Keratinocyte (primary cell): ENCODE measurements around the gene ZSWIM3. TPM values are rescaled to one million over a fixed set of nuclear protein-coding genes. Genes with fewer than 3 reads are reported as not detected.

Experiments used
- DNase-seq: peaks from one replicate; pipeline ENCODE4 v3.0.0-alpha.2; 2011; ENCODE audit warnings: low read depth, missing footprints, low spot score
- FAIRE-seq: peaks from 2 replicates; lab custom pipeline; 2011; peaks lifted over from hg19 to GRCh38; lab: Jason Lieb, UNC
- H2AFZ ChIP-seq: 2 replicates; pipeline ENCODE4 v1.6.0; 2012; ENCODE audit warnings: low read length, control low read depth, inconsistent platforms; ENCODE audit not compliant: control insufficient read depth
- H3K27ac ChIP-seq: 2 replicates; pipeline ENCODE4 v1.5.1; 2011; ENCODE audit warnings: low read length; ENCODE audit not compliant: control insufficient read depth, insufficient read depth
- H3K27me3 ChIP-seq: 3 replicates; pipeline ENCODE4 v1.6.0; 2011; ENCODE audit warnings: low read length; ENCODE audit not compliant: control insufficient read depth, insufficient read depth; ENCODE audit errors: extremely low read depth
- H3K36me3 ChIP-seq, 2 experiments: 2 replicates in 1 of 2; 3 replicates in 1 of 2; pipeline ENCODE4 v1.5.1; 2011; ENCODE audit warnings: low read length in 2 of 2, mild to moderate bottlenecking in 1 of 2; ENCODE audit not compliant: control insufficient read depth in 2 of 2, insufficient read depth in 2 of 2; ENCODE audit errors: extremely low read depth in 1 of 2
- H3K4me1 ChIP-seq: 3 replicates; pipeline ENCODE4 v1.5.1; 2011; ENCODE audit warnings: low read length; ENCODE audit not compliant: control insufficient read depth, insufficient read depth; ENCODE audit errors: extremely low read depth
- H3K4me2 ChIP-seq: 3 replicates; pipeline ENCODE4 v1.6.0; 2011; ENCODE audit warnings: low read depth, low read length; ENCODE audit not compliant: control insufficient read depth, insufficient read depth; ENCODE audit errors: extremely low read depth
- H3K4me3 ChIP-seq, 3 experiments: fragments of 200-600 bp in 1 of 3; sonication (generic) in 1 of 3; 2 replicates in 2 of 3; 3 replicates in 1 of 3; pipeline ENCODE4 v1.5.1; 2011 to 2016; ENCODE audit warnings: low read length in 3 of 3, mild to moderate bottlenecking in 3 of 3, control low read depth in 2 of 3, inconsistent platforms in 1 of 3, low read depth in 1 of 3, mixed read lengths in 1 of 3, mixed run types in 1 of 3, moderate library complexity in 1 of 3; ENCODE audit not compliant: control insufficient read depth in 2 of 3, insufficient read depth in 2 of 3; ENCODE audit errors: extremely low read depth in 1 of 3
- H3K79me2 ChIP-seq: 2 replicates; pipeline ENCODE4 v1.6.0; 2012; ENCODE audit warnings: low read length; ENCODE audit not compliant: control insufficient read depth, insufficient read depth
- H3K9ac ChIP-seq: 3 replicates; pipeline ENCODE4 v1.6.0; 2011; ENCODE audit warnings: low read length; ENCODE audit not compliant: control insufficient read depth, insufficient read depth; ENCODE audit errors: extremely low read depth
- H3K9me1 ChIP-seq: 3 replicates; pipeline ENCODE4 v1.6.0; 2011; ENCODE audit warnings: low read length; ENCODE audit not compliant: control insufficient read depth, insufficient read depth; ENCODE audit errors: extremely low read depth
- H3K9me3 ChIP-seq: 2 replicates; pipeline ENCODE4 v1.5.1; 2012; ENCODE audit warnings: low read depth, low read length; ENCODE audit not compliant: control insufficient read depth
- H4K20me1 ChIP-seq: 3 replicates; pipeline ENCODE4 v1.6.0; 2011; ENCODE audit warnings: low read length; ENCODE audit not compliant: control insufficient read depth, insufficient read depth; ENCODE audit errors: extremely low read depth
- CTCF ChIP-seq, 3 experiments: IDR thresholded peaks in 1 of 3; conservative IDR thresholded peaks in 1 of 3; optimal IDR thresholded peaks in 1 of 3; 2 replicates in 2 of 3; 3 replicates in 1 of 3; pipeline versions ENCODE3 to v1.5.1; 2011; ENCODE audit warnings: low read length in 3 of 3, mild to moderate bottlenecking in 3 of 3, moderate library complexity in 2 of 3, control low read depth in 1 of 3, inconsistent platforms in 1 of 3; ENCODE audit not compliant: insufficient read depth in 2 of 3; ENCODE audit errors: extremely low read depth in 1 of 3
- EZH2 ChIP-seq: IDR thresholded peaks from one replicate; pipeline ENCODE4 v1.6.1; 2012; ENCODE audit warnings: inconsistent platforms, mild to moderate bottlenecking, low read length, moderate library complexity
- dilution Hi-C: fragments of 300-500 bp; cut with MboI; formaldehyde crosslinking; loops from one replicate; pipeline ENCODE4 v1.7.0; 2020; ENCODE audit warnings: low sequenced_read_pairs; ENCODE audit not compliant: extremely low pct_ligation_motif_present
- polyA plus RNA-seq, 5 experiments: library from polyadenylated mRNA; depleted of rRNA in 3 of 5; stranded (reverse) in 3 of 5; stranded (forward) in 1 of 5; unstranded in 1 of 5; fragments of >200 nt; gene quantifications; 1 replicate in 1 of 5; 2 replicates in 3 of 5; 3 replicates in 1 of 5; pipeline versions ENCODE4 v1.2.1 to v1.2.3, GENCODE V29; 2011 to 2012; ENCODE audit warnings: missing spikeins in 2 of 5, low read depth in 1 of 5, low replicate concordance in 1 of 5

Gene ZSWIM3
- polyA plus RNA-seq, 1 donor (not counting 4 experiments of a cell fraction or from before 2014, with no cell fraction given), result 2.0 TPM

- H3K4me3 ChIP-seq, result no peak overlapping the region
- H3K9me1 ChIP-seq, result no peaks in the 10 kb centered on the region
- H3K9ac ChIP-seq, result no peak overlapping the region
- no peak overlapping the region for H3K27ac ChIP-seq
- dilution Hi-C loops, result no loop called here
- H3K4me1 ChIP-seq, result peaks cover 2% of the 10 kb centered on the region
- DNase-seq, result no peak
- no peaks in the 10 kb centered on the region for H3K27me3 ChIP-seq
- H3K4me2 ChIP-seq, result no peak overlapping the region
- H4K20me1 ChIP-seq, result no peaks in the 10 kb centered on the region
- TF ChIP-seq CTCF (optimal IDR thresholded peaks at IDR 0.05 in 1 of 3, IDR thresholded peaks at IDR 0.05 in 1 of 3, conservative IDR thresholded peaks at IDR 0.05 in 1 of 3; ENCODE audit: extremely low read depth in 1 of 3, insufficient read depth in 2 of 3, low read length in 3 of 3) (no peak), EZH2 (no peak)
- no peaks in the 10 kb centered on the region for H3K9me3 ChIP-seq
- no peak for FAIRE-seq
- H3K79me2 ChIP-seq, result no peaks in the 10 kb centered on the region
- H2AFZ ChIP-seq, result no peak overlapping the region
- peaks cover 17 to 20% of the 10 kb centered on the region in 2 experiments for H3K36me3 ChIP-seq
Measured at GRCh38 chr20:45840700-45841198, 16.7 kb upstream of the ZSWIM3 start.

- Histone ChIP-seq H3K36me3 (peaks cover 17 to 23% of the 10 kb centered on the region in 2 experiments), H3K9ac (no peak overlapping the region), H2AFZ (no peak overlapping the region), H3K9me1 (no peaks in the 10 kb centered on the region), H3K4me1 (no peaks in the 10 kb centered on the region), H3K4me3 (no peak overlapping the region), H3K4me2 (no peak overlapping the region), H3K27me3 (no peaks in the 10 kb centered on the region), H4K20me1 (no peaks in the 10 kb centered on the region), H3K27ac (no peak overlapping the region), H3K79me2 (no peaks in the 10 kb centered on the region), H3K9me3 (no peaks in the 10 kb centered on the region)
- FAIRE-seq, result no peak
- dilution Hi-C loops, result no loop called here
- TF ChIP-seq EZH2 (no peak), CTCF (optimal IDR thresholded peaks at IDR 0.05 in 1 of 3, IDR thresholded peaks at IDR 0.05 in 1 of 3, conservative IDR thresholded peaks at IDR 0.05 in 1 of 3; ENCODE audit: extremely low read depth in 1 of 3, insufficient read depth in 2 of 3, low read length in 3 of 3) (no peak)
- DNase-seq, result no peak
Measured at GRCh38 chr20:45841407-45842129, 15.8 kb upstream of the ZSWIM3 start.
